Caco-2 (cell line): ENCODE data around the gene RFX1. TPM values are rescaled to one million over a fixed set of nuclear protein-coding genes. Genes with fewer than 3 reads are reported as not detected.
"Not testable (repeated sequence)": the region's sequence is repeated elsewhere in the genome, so short reads cannot be mapped to it uniquely, and the experiment has no call there.

ENCODE experiments used
- BruUV-seq: library from RNA; stranded (reverse); fragments of 400-500 nt; replicated peaks from 2 replicates; lab custom pipeline; 2021; lab: Mats Ljungman, UMichigan
- CTCF ChIA-PET: fragments of 300-600 bp; sonication (Branson Sonifier 250); formaldehyde crosslinking; loops from one replicate; lab custom pipeline; 2022; ENCODE audit warnings: antibody characterized with exemption; lab: Charles Lee
- POLR2A ChIA-PET: fragments of 300-600 bp; sonication (Branson Sonifier 250); formaldehyde crosslinking; loops from one replicate; lab custom pipeline; 2022; ENCODE audit warnings: antibody characterized with exemption; lab: Charles Lee
- DNase-seq, 2 experiments: peaks; one replicate each; pipeline versions ENCODE4 v3.0.0 to v3.0.0-alpha.2; 2020 to 2022
- H3K27me3 ChIP-seq: replicated peaks from 2 replicates; pipeline ENCODE4 v1.6.0; 2011; ENCODE audit warnings: low read length; ENCODE audit not compliant: control insufficient read depth, insufficient read depth
- H3K36me3 ChIP-seq: 2 replicates; pipeline ENCODE4 v1.5.1; 2011; ENCODE audit warnings: low read length; ENCODE audit not compliant: control insufficient read depth, insufficient read depth
- H3K4me1 ChIP-seq: fragments of 250-450 bp; sonication (Bioruptor Pico); 2 replicates; pipeline ENCODE4 v1.5.1; 2020; ENCODE audit warnings: mild to moderate bottlenecking
- H3K4me3 ChIP-seq: 2 replicates; pipeline ENCODE4 v1.5.1; 2011; ENCODE audit warnings: low read depth, mild to moderate bottlenecking, control low read depth, low read length
- H3K9me3 ChIP-seq: fragments of 250-450 bp; sonication (Bioruptor Pico); 2 replicates; pipeline ENCODE4 v1.5.1; 2020; ENCODE audit warnings: mild to moderate bottlenecking, moderate library complexity
- H3K27ac Mint-ChIP-seq: one replicate; pipeline ENCODE4 v1.8.0; 2022; ENCODE audit warnings: mixed read lengths; ENCODE audit not compliant: unreplicated experiment
- H3K27me3 Mint-ChIP-seq: one replicate; pipeline ENCODE4 v1.8.0; 2022; ENCODE audit warnings: mixed read lengths; ENCODE audit not compliant: insufficient read depth, unreplicated experiment
- H3K36me3 Mint-ChIP-seq: one replicate; pipeline ENCODE4 v1.8.0; 2022; ENCODE audit warnings: mild to moderate bottlenecking, mixed read lengths; ENCODE audit not compliant: insufficient read depth, unreplicated experiment
- H3K4me1 Mint-ChIP-seq: one replicate; pipeline ENCODE4 v1.8.0; 2022; ENCODE audit warnings: low read depth, mixed read lengths; ENCODE audit not compliant: unreplicated experiment
- H3K4me3 Mint-ChIP-seq: one replicate; pipeline ENCODE4 v1.8.0; 2022; ENCODE audit warnings: mild to moderate bottlenecking, moderate library complexity, mixed read lengths; ENCODE audit not compliant: unreplicated experiment
- H3K9me3 Mint-ChIP-seq: one replicate; pipeline ENCODE4 v1.8.0; 2022; ENCODE audit warnings: mixed read lengths; ENCODE audit not compliant: unreplicated experiment
- intact Hi-C: fragments of 100-400 bp; cut with micrococcal nuclease; formaldehyde crosslinking; loops from one replicate; pipeline ENCODE4 v1.10.0; 2022; ENCODE audit not compliant: unreplicated experiment
- total RNA-seq: library from RNA; stranded (reverse); gene quantifications from 2 replicates; pipeline ENCODE4 v1.2.3, GENCODE V29; 2022
- TF ChIP-seq, protein P1 (sequence below), 2 experiments: fragments of 200-600 bp in 1 of 2; IDR thresholded peaks; 1 replicate in 1 of 2; 2 replicates in 1 of 2; pipeline versions ENCODE4 v1.5.1 to v1.8.0; 2011 to 2022; ENCODE audit warnings: antibody characterized with exemption in 1 of 2, control low read depth in 1 of 2, inconsistent platforms in 1 of 2, low read depth in 1 of 2, low read length in 1 of 2, mild to moderate bottlenecking in 1 of 2, moderate library complexity in 1 of 2; ENCODE audit not compliant: insufficient read depth in 1 of 2, severe bottlenecking in 1 of 2, unreplicated experiment in 1 of 2

The RFX1 gene
- total RNA-seq, 1 experiment from 2014 or later: 11.5 TPM

- peaks cover 6% of the 10 kb centered on the region; the same call in 1 of the 2 replicates for H3K9me3 ChIP-seq
- POLR2A ChIA-PET: no interaction called here
- no TSS peak for BruUV-seq
- no peaks in the 10 kb centered on the region for H3K4me1 ChIP-seq
- Mint-ChIP-seq H3K4me1 (no peaks in the 10 kb centered on the region), H3K9me3 (no peaks in the 10 kb centered on the region), H3K36me3 (peaks cover 7% of the 10 kb centered on the region), H3K27me3 (no peaks in the 10 kb centered on the region), H3K27ac (no peak overlapping the region), H3K4me3 (no peak overlapping the region)
- H3K27me3 ChIP-seq: no peaks in the 10 kb centered on the region
- CTCF ChIA-PET: interaction anchor here (1.4 kb wide), 1 partner anchor 17 kb away, joined by 5 read pairs; the partner anchor contains the start of gene IL27RA
- DNase-seq: peak in 1 of 2 experiments; percentile 71
- H3K4me3 ChIP-seq: no peak overlapping the region
- intact Hi-C loops: no loop called here
- TF ChIP-seq, protein P1, sequence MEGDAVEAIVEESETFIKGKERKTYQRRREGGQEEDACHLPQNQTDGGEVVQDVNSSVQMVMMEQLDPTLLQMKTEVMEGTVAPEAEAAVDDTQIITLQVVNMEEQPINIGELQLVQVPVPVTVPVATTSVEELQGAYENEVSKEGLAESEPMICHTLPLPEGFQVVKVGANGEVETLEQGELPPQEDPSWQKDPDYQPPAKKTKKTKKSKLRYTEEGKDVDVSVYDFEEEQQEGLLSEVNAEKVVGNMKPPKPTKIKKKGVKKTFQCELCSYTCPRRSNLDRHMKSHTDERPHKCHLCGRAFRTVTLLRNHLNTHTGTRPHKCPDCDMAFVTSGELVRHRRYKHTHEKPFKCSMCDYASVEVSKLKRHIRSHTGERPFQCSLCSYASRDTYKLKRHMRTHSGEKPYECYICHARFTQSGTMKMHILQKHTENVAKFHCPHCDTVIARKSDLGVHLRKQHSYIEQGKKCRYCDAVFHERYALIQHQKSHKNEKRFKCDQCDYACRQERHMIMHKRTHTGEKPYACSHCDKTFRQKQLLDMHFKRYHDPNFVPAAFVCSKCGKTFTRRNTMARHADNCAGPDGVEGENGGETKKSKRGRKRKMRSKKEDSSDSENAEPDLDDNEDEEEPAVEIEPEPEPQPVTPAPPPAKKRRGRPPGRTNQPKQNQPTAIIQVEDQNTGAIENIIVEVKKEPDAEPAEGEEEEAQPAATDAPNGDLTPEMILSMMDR (IDR thresholded peaks at IDR 0.05; ENCODE audit: insufficient read depth in 1 of 2, low read depth in 1 of 2, low read length in 1 of 2, severe bottlenecking in 1 of 2, unreplicated experiment in 1 of 2): peak; percentile 67 to 76
- H3K36me3 ChIP-seq: no peaks in the 10 kb centered on the region
Measured at GRCh38 chr19:14048443-14049153, 42.5 kb upstream of the RFX1 start.

DNA sequence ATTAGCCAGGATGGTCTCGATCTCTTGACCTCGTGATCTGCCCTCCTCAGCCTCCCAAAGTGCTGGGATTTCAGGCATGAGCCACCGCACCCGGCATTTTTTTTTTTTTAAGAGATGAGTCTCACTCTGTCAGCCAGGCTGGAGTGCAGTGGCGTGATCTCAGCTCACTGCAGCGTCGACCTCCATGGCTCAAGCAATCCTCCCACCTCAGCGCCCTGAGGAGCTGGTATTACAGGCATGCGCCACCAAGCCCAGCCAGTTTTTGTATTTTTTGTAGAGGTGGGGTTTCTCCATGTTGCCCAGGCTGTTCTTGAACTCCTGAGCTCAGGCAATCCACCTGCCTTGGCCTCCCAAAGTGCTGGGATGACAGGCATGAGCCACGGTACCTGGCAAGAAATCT lies 41.7 kb upstream of the RFX1 start:
- POLR2A ChIA-PET, H3K4me1 ChIP-seq, intact Hi-C loops, H3K4me1 Mint-ChIP-seq, H3K27me3 Mint-ChIP-seq, H3K27me3 ChIP-seq, H3K4me3 ChIP-seq, H3K9me3 Mint-ChIP-seq, H3K27ac Mint-ChIP-seq, BruUV-seq, H3K4me3 Mint-ChIP-seq, H3K9me3 ChIP-seq, DNase-seq, H3K36me3 ChIP-seq, H3K36me3 Mint-ChIP-seq: not testable (repeated sequence)
- CTCF ChIA-PET: interaction anchor here (0.6 to 1.4 kb wide), 3 partner anchors 16 to 34 kb away, joined by 4 to 7 read pairs (median 5); partner anchors contain the start of gene IL27RA

DNA sequence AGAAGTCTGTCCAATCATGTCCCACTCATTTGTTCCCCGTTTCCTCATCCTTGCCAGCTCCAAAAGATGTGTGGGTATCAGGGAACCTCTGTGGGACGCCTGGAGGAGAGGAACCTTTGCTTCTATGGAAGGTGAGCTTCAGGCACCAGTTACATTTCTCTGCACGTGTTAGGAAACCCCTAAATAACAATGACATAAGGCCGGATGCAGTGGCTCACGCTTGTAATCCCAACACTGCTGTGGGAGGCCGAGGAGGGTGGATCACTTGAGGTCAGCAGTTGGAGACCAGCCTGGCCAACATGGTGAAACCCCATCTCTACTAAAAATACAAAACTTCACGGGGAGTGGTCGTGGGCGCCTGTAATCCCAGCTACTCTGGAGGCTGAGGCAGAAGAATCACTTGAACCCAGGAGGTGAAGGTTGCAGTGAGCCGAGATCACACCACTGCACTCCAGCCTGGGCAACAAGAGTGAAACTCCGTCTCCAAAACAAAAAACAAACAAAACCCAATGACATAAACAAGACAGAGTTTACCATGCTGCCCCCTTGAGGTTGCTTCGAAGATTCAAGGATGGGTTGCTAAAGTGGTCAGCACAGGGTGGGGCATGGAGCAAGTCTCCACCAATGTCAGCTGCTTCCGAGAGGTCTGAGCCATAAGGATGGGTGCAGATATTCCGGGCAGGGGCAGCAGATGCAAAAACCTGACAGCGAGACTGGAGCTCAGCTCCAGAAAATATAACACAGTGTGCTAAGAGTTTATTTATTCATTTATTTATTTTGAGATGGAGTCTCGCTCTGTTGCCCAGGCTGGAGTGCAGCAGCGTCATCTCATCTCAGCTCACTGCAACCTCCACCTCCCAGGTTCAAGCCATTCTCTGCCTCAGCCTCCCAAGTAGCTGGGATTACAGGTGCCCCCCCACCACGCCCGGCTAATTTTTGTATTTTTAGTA lies 36.8 kb upstream of the RFX1 start:
- H3K4me3 Mint-ChIP-seq, H3K4me1 ChIP-seq, H3K9me3 Mint-ChIP-seq, intact Hi-C loops, H3K4me1 Mint-ChIP-seq, H3K4me3 ChIP-seq, H3K27me3 Mint-ChIP-seq, POLR2A ChIA-PET, H3K36me3 Mint-ChIP-seq, H3K36me3 ChIP-seq, H3K9me3 ChIP-seq, H3K27me3 ChIP-seq, BruUV-seq: not testable (repeated sequence)
- TF ChIP-seq, protein P1 (IDR thresholded peaks at IDR 0.05; ENCODE audit: insufficient read depth in 1 of 2, low read depth in 1 of 2, low read length in 1 of 2, severe bottlenecking in 1 of 2, unreplicated experiment in 1 of 2): peak; percentile 23 to 32
- H3K27ac Mint-ChIP-seq: peak overlapping the region; percentile 42
- CTCF ChIA-PET: interaction anchor here (1.1 kb wide), 1 partner anchor 132 kb away, joined by 3 read pairs; no protein-coding TSS in a partner anchor
- peak in 1 of 2 experiments; percentile 50 for DNase-seq
